Activated T-helper 1 cell treated with anti-CD3 and anti-CD28 coated beads, Interleukin-2, amount 50 U/mL, for 16 hours (primary cell): Measurements from ENCODE around the gene COL18A1.
"Not testable (repeated sequence)": the region's sequence is repeated elsewhere in the genome, so short reads cannot be mapped to it uniquely, and the experiment has no call there.

ENCODE experiments used
- DNase-seq, 2 donors: peaks; one replicate each; pipeline ENCODE4 v3.0.0-alpha.2; 2020; ENCODE audit warnings: low read depth in 1 of 2, low spot score in 1 of 2

The COL18A1 gene

GRCh38 chr21:45438391-45439145, 33.6 kb downstream of the COL18A1 start:
- DNase-seq = no peak

DNA sequence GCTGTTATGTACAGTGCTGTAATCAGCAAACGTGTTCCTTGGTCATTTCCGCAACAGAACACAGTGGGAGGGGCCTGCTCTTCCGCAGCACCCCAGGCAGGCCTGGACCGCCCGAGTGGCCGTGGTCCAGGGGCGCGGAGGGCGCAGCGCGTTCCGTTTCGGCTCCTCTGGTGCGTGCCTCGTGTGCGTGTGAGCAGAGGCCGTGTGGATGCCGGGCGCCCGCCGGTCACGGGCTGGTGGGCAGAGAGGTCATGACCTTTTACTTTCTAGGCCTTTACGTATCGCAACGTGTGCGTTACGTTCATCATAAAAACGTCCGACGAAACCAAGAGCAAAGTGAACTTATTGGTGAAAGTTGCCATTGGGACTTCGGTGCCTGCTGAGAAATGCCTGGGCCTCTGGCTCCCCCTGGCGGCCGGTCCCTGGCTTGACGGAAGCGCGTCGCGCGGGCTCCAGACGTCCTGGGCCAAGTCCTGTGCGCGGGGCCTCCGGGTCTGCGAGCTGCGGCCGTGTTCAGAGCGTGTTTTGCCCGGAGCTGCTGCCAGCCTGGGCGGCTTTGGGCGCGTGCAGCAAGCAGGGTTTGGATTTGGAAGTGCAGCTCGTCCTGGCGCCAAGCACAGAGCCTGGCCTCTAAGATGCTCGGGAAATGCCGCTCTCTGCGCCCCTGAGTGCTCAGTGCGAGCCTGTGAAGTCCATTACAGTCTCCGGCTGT, 34.4 kb downstream of the COL18A1 start:
- peak; percentile 76 to 82 for DNase-seq

DNA sequence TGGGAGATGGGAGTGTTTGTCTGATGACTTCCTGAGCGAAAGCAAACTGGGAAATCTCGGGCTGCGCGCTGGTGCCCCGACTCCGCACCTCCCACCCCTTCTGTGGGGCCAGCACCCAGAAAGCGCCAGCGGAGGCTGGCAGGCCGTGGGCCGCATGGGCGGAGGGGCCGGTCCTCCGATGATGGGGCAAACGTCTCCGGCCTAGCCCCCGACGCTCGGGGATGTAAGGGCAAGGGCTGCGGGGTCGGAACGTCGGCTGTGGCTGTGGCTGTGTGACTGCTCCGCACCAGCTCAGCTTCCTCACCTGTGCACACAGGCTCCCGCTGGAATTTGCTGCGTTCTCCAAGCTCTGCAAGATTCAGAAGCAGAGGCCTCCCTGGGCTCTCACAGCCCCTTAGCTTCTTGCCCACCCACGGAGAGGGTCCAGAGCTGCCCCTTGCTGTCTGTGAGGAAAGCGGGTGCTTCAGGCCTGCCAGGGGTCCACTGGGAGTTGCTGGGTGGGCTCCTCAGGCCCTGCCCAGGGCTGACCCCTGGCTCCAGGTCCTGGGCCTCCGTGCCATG, 35.0 kb downstream of the COL18A1 start:
- DNase-seq = no peak

GRCh38 chr21:45440736-45441350, 35.9 kb downstream of the COL18A1 start:
- no peak for DNase-seq

DNA sequence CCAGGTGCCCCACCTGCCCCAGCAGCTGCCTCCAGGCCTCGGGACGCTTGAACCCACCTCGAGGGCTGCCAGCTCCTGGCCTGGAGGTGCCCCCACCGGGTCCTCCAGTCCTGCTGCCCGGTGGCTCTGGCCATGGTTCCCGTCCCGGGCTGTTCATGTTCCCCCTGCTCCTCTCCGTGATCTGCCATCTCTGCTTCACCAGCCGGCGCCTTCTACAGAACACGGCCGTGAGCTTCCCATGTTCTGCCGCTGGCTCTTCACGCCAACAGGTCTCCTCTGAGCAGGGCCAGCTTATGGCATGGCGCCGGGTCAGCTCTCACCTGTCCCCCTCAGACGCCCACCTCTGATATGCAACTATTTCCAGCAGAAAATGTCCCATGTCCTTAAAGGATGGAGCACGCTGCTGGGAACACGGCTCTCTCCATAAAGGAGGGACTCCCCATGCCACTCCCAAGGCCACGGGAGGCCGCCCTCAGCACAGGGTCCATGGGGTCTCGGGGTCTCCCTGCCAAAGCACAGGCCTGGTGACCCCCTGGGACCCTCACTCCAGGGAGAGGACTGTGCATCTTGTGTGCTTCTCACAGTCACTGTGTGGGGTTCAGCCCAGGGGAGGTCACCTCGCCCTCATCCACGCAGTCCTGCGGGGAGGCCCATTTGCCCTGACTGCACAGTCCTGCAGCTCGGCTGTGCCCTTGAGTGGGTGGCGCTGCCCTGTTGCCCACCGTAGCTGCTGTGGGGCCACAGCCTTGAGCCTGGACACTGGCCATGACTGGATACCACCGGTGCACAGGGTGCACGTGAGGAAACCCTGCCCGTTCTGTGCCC, 36.7 kb downstream of the COL18A1 start:
- DNase-seq = no peak

DNA sequence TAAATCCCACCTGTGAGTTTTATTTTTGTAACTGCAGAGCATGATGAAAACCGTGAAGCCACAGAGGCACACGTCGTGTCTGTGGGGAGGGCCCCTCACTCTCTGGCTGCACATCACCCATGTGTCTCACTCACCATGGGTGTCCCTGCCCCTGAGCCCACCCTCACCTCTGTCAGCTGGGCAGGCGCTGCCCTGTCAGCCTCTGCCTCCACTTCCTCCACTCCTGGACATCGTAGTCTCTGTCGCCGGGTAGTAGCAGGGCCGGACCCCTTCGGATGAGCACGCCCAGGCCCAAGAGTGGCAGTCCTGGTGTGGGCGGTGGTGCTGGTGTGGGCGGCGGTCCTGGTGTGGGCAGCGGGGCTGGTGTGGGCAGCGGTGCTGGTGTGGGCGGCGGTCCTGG, 37.3 kb downstream of the COL18A1 start:
- DNase-seq = no peak

- DNase-seq = not testable (repeated sequence)
Measured at GRCh38 chr21:45442686-45443594, 38.0 kb downstream of the COL18A1 start.

GRCh38 chr21:45443595-45444181, 38.7 kb downstream of the COL18A1 start:
- DNase-seq = no peak

DNA sequence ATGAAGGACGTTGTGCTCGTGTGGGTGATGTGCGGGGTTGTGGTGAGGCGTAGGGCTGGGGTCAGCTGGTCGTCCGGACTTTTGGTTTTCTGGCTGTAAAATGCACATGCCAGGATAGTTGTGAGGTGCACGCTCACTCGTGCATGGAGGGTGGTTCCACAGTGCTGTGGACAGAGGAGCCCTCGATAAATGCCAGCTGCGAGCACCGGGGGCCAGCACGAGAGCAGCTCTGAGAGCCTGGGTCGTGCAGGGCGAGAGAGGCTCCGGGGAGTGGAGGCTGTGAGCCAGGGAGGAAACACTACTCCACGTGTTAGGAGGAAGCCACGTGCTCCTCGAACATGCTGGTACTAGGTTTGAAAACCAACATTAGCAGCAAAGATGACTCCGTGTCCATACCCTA, 39.4 kb downstream of the COL18A1 start:
- DNase-seq = no peak

GRCh38 chr21:45445369-45445768, 40.4 kb downstream of the COL18A1 start:
- DNase-seq = no peak

GRCh38 chr21:45447821-45448220, 42.9 kb downstream of the COL18A1 start:
- no peak for DNase-seq

DNA sequence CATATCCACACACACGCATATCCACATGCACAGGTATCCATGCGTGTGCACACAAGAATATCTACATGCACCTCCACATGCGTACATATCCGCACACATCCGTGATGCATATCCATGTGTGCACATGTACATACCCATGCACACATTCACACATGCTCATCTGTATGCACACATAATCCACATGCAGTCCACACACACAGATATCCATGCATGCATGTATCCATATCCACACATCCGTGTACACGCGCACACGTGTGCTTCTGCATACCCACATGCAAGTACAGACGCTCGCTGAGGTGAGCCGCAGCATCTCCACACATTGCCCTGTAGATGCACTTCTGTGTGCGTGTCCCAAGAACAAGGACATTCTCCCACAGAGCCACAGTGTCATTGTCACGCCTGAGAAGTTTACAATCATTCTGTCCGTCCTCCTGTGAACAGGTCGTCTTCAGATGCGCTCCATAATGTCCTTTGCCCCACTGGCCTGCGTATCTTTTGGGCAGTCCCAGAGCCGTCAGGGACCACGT, 43.4 kb downstream of the COL18A1 start:
- no peak for DNase-seq

- no peak for DNase-seq
Measured at GRCh38 chr21:45448810-45449657, 44.1 kb downstream of the COL18A1 start.

DNA sequence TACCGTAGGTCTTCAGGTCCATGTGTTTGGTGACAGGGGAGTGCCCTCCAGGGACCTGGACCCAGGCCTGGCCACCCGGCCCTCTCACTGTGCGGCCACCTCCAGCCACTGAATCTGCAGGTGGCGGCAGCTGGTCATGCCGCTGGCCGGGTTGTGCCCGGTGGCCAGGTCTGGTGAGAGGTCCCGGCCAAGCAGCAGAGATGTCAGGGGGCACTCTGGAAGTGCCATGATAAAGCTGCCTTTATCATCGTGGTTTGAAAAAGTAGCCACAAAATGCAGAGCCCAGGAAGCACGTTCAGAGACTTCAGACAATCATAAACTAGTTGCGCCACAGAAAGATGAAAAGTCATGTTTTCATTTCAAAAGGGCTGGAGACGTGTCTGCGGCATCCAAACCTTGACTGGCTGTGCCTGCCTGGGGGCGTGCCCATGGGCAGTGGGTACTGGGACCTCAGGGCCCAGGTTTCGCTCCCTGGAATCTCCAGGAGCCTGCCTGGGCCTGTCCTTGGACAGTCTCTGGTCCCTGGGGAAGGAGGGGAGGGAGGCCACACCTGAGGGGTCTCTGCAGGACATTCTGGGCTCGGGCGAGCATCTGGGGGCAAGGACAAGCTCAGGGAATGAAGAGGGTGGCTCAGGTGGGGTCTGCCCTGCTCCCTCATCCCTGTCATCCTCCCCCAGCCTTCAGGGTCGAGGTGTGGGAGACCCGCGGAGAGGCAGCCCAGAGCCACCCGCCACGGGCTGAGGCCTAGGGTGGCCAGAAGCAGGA, 44.9 kb downstream of the COL18A1 start:
- DNase-seq = no peak

GRCh38 chr21:45450423-45451090, 45.6 kb downstream of the COL18A1 start:
- no peak for DNase-seq

DNA sequence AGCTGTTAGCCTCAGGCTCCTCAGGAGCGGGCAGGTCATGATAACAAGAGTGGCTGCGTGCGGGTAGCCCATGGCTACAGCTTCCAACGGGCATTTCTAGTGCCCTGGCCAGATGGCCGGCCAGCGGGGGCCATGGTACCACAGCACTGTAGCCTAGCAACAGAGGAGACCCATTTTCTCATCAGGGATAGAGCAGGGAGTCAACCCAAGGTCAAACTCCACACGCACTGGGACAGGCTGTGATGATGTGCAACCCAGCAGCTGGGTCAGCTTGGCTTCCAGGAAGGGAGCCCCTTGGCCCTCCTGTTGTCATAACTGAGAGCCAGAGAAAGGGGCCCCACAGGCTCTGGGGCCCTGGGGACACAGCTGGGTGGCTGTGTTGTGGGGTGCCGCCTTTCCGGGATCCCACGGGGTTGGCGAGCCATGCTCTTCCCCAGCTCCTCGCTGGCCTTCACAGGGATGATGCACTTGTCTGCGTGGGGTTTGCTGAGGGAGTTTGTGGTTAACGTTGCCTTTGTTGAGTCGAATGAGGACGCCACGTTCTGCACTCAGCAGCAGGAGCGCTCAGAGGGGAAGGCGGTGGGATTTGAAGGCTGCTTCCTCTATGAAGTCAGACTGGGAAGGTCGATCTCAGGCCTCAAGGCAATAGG, 46.3 kb downstream of the COL18A1 start:
- no peak for DNase-seq

GRCh38 chr21:45451771-45452182, 46.8 kb downstream of the COL18A1 start:
- DNase-seq = no peak
